Hepatocyte (in vitro differentiated cells): Measurements from ENCODE around the gene MYDGF. TPM values are rescaled to one million over a fixed set of nuclear protein-coding genes. Genes with fewer than 3 reads are reported as not detected.

ENCODE experiments used
- DNase-seq: peaks from one replicate; pipeline ENCODE4 v3.0.0-alpha.2; 2016; ENCODE audit warnings: low spot score
- H2AFZ ChIP-seq: fragments of 200-600 bp; sonication (generic); 2 replicates; pipeline ENCODE4 v1.6.0; 2016; ENCODE audit warnings: antibody characterized with exemption, mild to moderate bottlenecking
- H3K27ac ChIP-seq: fragments of 200-600 bp; sonication (generic); 2 replicates; pipeline ENCODE4 v1.5.1; 2016; ENCODE audit warnings: mild to moderate bottlenecking
- H3K27me3 ChIP-seq: fragments of 200-600 bp; sonication (generic); 2 replicates; pipeline ENCODE4 v1.6.1; 2016
- H3K36me3 ChIP-seq: fragments of 200-600 bp; sonication (generic); replicated peaks from 2 replicates; pipeline ENCODE4 v1.5.1; 2016; ENCODE audit warnings: low read depth; ENCODE audit not compliant: insufficient read depth
- H3K4me1 ChIP-seq: fragments of 200-600 bp; sonication (generic); 2 replicates; pipeline ENCODE4 v1.5.1; 2016; ENCODE audit warnings: mild to moderate bottlenecking, moderate library complexity; ENCODE audit not compliant: insufficient read depth
- H3K4me2 ChIP-seq: fragments of 200-600 bp; sonication (generic); 2 replicates; pipeline ENCODE4 v1.6.0; 2016
- H3K4me3 ChIP-seq: fragments of 200-600 bp; sonication (generic); 2 replicates; pipeline ENCODE4 v1.5.1; 2016; ENCODE audit warnings: mild to moderate bottlenecking
- H3K79me2 ChIP-seq: fragments of 200-600 bp; sonication (generic); 2 replicates; pipeline ENCODE4 v1.6.0; 2017; ENCODE audit warnings: mild to moderate bottlenecking
- H3K9me2 ChIP-seq: fragments of 200-600 bp; sonication (generic); replicated peaks from 2 replicates; pipeline ENCODE4 v1.6.0; 2017; ENCODE audit warnings: mild to moderate bottlenecking; ENCODE audit not compliant: insufficient read depth
- H3K9me3 ChIP-seq: fragments of 200-600 bp; sonication (generic); 2 replicates; pipeline ENCODE4 v1.5.1; 2016; ENCODE audit warnings: low read depth, mild to moderate bottlenecking
- H4K20me1 ChIP-seq: fragments of 200-600 bp; sonication (generic); 2 replicates; pipeline ENCODE4 v1.6.0; 2016; ENCODE audit warnings: mild to moderate bottlenecking; ENCODE audit not compliant: insufficient read depth, poor library complexity, severe bottlenecking
- CTCF ChIP-seq: fragments of 200-600 bp; sonication (generic); IDR thresholded peaks from 2 replicates; pipeline ENCODE4 v1.5.1; 2016; ENCODE audit warnings: antibody characterized with exemption, mild to moderate bottlenecking; ENCODE audit not compliant: poor library complexity
- EZH2 ChIP-seq: fragments of 200-600 bp; sonication (generic); IDR thresholded peaks from 2 replicates; pipeline ENCODE4 v1.6.1; 2016; ENCODE audit warnings: antibody characterized with exemption, mild to moderate bottlenecking, borderline replicate concordance
- EZH2phosphoT487 ChIP-seq: fragments of 200-600 bp; sonication (generic); IDR thresholded peaks from one replicate; pipeline ENCODE4 v1.6.1; 2018; ENCODE audit warnings: antibody characterized with exemption, mild to moderate bottlenecking, low read depth, moderate library complexity; ENCODE audit not compliant: unreplicated experiment, severe bottlenecking
- WGBS: methylation state at CpG from one replicate; pipeline ENCODE4 v1.1.6; 2016; ENCODE audit warnings: low lambda C conversion rate; ENCODE audit errors: missing lambda C conversion rate; 5-methylcytosine and 5-hydroxymethylcytosine counted together
- polyA plus RNA-seq: library from polyadenylated mRNA; unstranded; fragments of >200 nt; fragmentation: Nextera tagmentation; extraction: Ambion mirVana; gene quantifications from 2 replicates; pipeline ENCODE4 v1.2.1, GENCODE V29; 2016
- total RNA-seq: library from RNA; depleted of rRNA; stranded (reverse); fragments of >200 nt; gene quantifications from 2 replicates; pipeline ENCODE4 v1.2.3, GENCODE V29; 2014

Gene MYDGF
- total and polyA plus RNA-seq, 2 experiments from 2014 or later: 158 to 405 TPM

- no peaks in the 10 kb centered on the region for H3K9me3 ChIP-seq
- no peaks in the 10 kb centered on the region for H3K9me2 ChIP-seq
- DNase-seq: no peak
- no peaks in the 10 kb centered on the region for H3K36me3 ChIP-seq
- no peaks in the 10 kb centered on the region for H4K20me1 ChIP-seq
- TF ChIP-seq CTCF: no peak
- TF ChIP-seq EZH2phosphoT487: no peak
- no peak for TF ChIP-seq EZH2
- peak overlapping the region; percentile 36 for H3K27ac ChIP-seq
- WGBS: 83% methylated on average over 19 of the region's 19 CpGs
- H3K4me1 ChIP-seq: peaks cover 13% of the 10 kb centered on the region
- H3K4me2 ChIP-seq: peak overlapping the region; percentile 60
- no peaks in the 10 kb centered on the region for H3K27me3 ChIP-seq
- H3K79me2 ChIP-seq: no peaks in the 10 kb centered on the region
- no peak overlapping the region for H2AFZ ChIP-seq
- H3K4me3 ChIP-seq: no peak overlapping the region
Measured at GRCh38 chr19:4705413-4706131, 35.4 kb upstream of the MYDGF start.

- H3K79me2 ChIP-seq: no peaks in the 10 kb centered on the region
- no peaks in the 10 kb centered on the region for H3K36me3 ChIP-seq
- peaks cover 13% of the 10 kb centered on the region for H3K4me1 ChIP-seq
- no peak overlapping the region for H2AFZ ChIP-seq
- TF ChIP-seq CTCF (no peak), EZH2 (no peak), EZH2phosphoT487 (no peak)
- H3K9me3 ChIP-seq: no peaks in the 10 kb centered on the region
- no peak overlapping the region for H3K4me3 ChIP-seq
- no peaks in the 10 kb centered on the region for H4K20me1 ChIP-seq
- H3K9me2 ChIP-seq: no peaks in the 10 kb centered on the region
- no peak for DNase-seq
- no peaks in the 10 kb centered on the region for H3K27me3 ChIP-seq
- no peak overlapping the region for H3K27ac ChIP-seq
- no peak overlapping the region for H3K4me2 ChIP-seq
- 96% methylated on average over 9 of the region's 9 CpGs for WGBS
Measured at GRCh38 chr19:4704317-4704673, 34.2 kb upstream of the MYDGF start.

- Histone ChIP-seq H3K27ac (no peak overlapping the region), H2AFZ (no peak overlapping the region), H3K9me2 (no peaks in the 10 kb centered on the region), H3K4me2 (no peak overlapping the region), H3K27me3 (no peaks in the 10 kb centered on the region), H3K4me1 (peaks cover 13% of the 10 kb centered on the region), H3K79me2 (no peaks in the 10 kb centered on the region), H3K9me3 (no peaks in the 10 kb centered on the region), H3K4me3 (no peak overlapping the region), H4K20me1 (no peaks in the 10 kb centered on the region), H3K36me3 (no peaks in the 10 kb centered on the region)
- TF ChIP-seq EZH2phosphoT487 (no peak), EZH2 (no peak), CTCF (no peak)
- 98% methylated on average over 27 of the region's 28 CpGs for WGBS
- no peak for DNase-seq
Measured at GRCh38 chr19:4703671-4704316, 33.7 kb upstream of the MYDGF start.
